Measurements from ENCODE around the gene TMEM259.

GRCh38 chr19:966485-967088 lies 54.3 kb downstream of the TMEM259 start:
- no peak for TF ChIP-seq POLR2A (IDR thresholded peaks at IDR 0.05)
- TF ChIP-seq CTCF (IDR thresholded peaks at IDR 0.05) = no peak
- no peak for TF ChIP-seq POLR2AphosphoS5 (IDR thresholded peaks at IDR 0.05)
